Endodermal cell (in vitro differentiated cells): Measurements from ENCODE around the gene SMYD3. TPM values are rescaled to one million over a fixed set of nuclear protein-coding genes. Genes with fewer than 3 reads are reported as not detected.

Experiments
- DNase-seq: peaks from one replicate; pipeline ENCODE4 v3.0.0-alpha.2; 2017
- H3K27ac ChIP-seq: 2 replicates; pipeline ENCODE4 v1.5.1; 2013; ENCODE audit warnings: mild to moderate bottlenecking, low read depth, low read length, moderate library complexity
- H3K27me3 ChIP-seq: 2 replicates; pipeline ENCODE4 v1.6.1; 2013; ENCODE audit warnings: mild to moderate bottlenecking, low read length, moderate library complexity; ENCODE audit not compliant: insufficient read depth, control insufficient read depth, poor library complexity, severe bottlenecking
- H3K36me3 ChIP-seq: 2 replicates; pipeline ENCODE4 v1.7.0; 2013; ENCODE audit warnings: mild to moderate bottlenecking, low read length, moderate library complexity; ENCODE audit not compliant: control insufficient read depth, insufficient read depth
- H3K4me1 ChIP-seq: one replicate; pipeline ENCODE4 v1.7.0; 2013; ENCODE audit warnings: low read length; ENCODE audit not compliant: control insufficient read depth, insufficient read depth
- H3K4me3 ChIP-seq: 2 replicates; pipeline ENCODE4 v1.5.1; 2013; ENCODE audit warnings: mild to moderate bottlenecking, low read length, moderate library complexity
- H3K9ac ChIP-seq: 2 replicates; pipeline ENCODE4 v1.6.1; 2013; ENCODE audit warnings: mild to moderate bottlenecking, low read length, moderate library complexity; ENCODE audit not compliant: poor library complexity, severe bottlenecking; ENCODE audit errors: extremely low read depth
- H3K9me3 ChIP-seq: 2 replicates; pipeline ENCODE4 v1.6.1; 2013; ENCODE audit warnings: mild to moderate bottlenecking, low read length, moderate library complexity; ENCODE audit not compliant: control insufficient read depth
- H3K27ac Mint-ChIP-seq: 2 replicates; pipeline ENCODE4 v1.8.0; 2020; ENCODE audit warnings: mixed read lengths
- H3K27me3 Mint-ChIP-seq: 2 replicates; pipeline ENCODE4 v1.8.0; 2021; ENCODE audit warnings: mild to moderate bottlenecking, mixed read lengths; ENCODE audit not compliant: insufficient read depth
- H3K36me3 Mint-ChIP-seq: 2 replicates; pipeline ENCODE4 v1.8.0; 2020; ENCODE audit warnings: low read depth, mixed read lengths
- H3K4me1 Mint-ChIP-seq: 2 replicates; pipeline ENCODE4 v1.8.0; 2020; ENCODE audit warnings: mixed read lengths
- H3K4me3 Mint-ChIP-seq: 2 replicates; pipeline ENCODE4 v1.8.0; 2020; ENCODE audit warnings: mild to moderate bottlenecking, moderate library complexity, mixed read lengths
- H3K9me3 Mint-ChIP-seq: 2 replicates; pipeline ENCODE4 v1.8.0; 2020; ENCODE audit warnings: mild to moderate bottlenecking, mixed read lengths
- CTCF ChIP-seq: fragments of 200-600 bp; sonication (generic); conservative IDR thresholded peaks from 2 replicates; pipeline ENCODE4 v1.5.0; 2021; ENCODE audit warnings: antibody characterized with exemption, mild to moderate bottlenecking
- WGBS, 2 experiments: methylation state at CpG; one replicate each; pipeline versions ENCODE4 v1.1.5 to v1.1.7; 2013; ENCODE audit warnings: missing lambda C conversion rate in 2 of 2, mixed read lengths in 1 of 2; ENCODE audit not compliant: insufficient coverage in 1 of 2, insufficient read length in 1 of 2; 5-methylcytosine and 5-hydroxymethylcytosine counted together
- total RNA-seq, 2 donors: library from RNA; stranded (reverse); fragmentation: NEBNext Ultra II Directional in 1 of 2; extraction: Animal tissue kit (Norgen Biotek cat#: 25700) in 1 of 2; gene quantifications; 2 replicates in 1 of 2; 3 replicates in 1 of 2; pipeline ENCODE4 v1.2.1, GENCODE V29; 2021

Gene SMYD3
- total RNA-seq, 2 donors from 2014 or later: 32.3 to 45.8 TPM

- 93 to 95% methylated on average over 2 to 7 of the region's 7 CpGs for WGBS, 2 experiments
- TF ChIP-seq CTCF: no peak
- Histone ChIP-seq H3K4me1 (peaks cover 22% of the 10 kb centered on the region), H3K27me3 (no peaks in the 10 kb centered on the region), H3K9ac (no peak overlapping the region), H3K36me3 (no peaks in the 10 kb centered on the region), H3K4me3 (no peak overlapping the region), H3K9me3 (no peaks in the 10 kb centered on the region), H3K27ac (no peak overlapping the region)
- H3K9me3 Mint-ChIP-seq: no peaks in the 10 kb centered on the region
- no peak for DNase-seq
- no peak overlapping the region for H3K27ac Mint-ChIP-seq
- peaks cover 11% of the 10 kb centered on the region for H3K27me3 Mint-ChIP-seq
- H3K4me3 Mint-ChIP-seq: no peak overlapping the region
- H3K36me3 Mint-ChIP-seq: no peaks in the 10 kb centered on the region
- peaks cover 55% of the 10 kb centered on the region for H3K4me1 Mint-ChIP-seq
Measured at GRCh38 chr1:246068619-246069509, 438.2 kb downstream of the SMYD3 start.

- Mint-ChIP-seq H3K9me3 (no peaks in the 10 kb centered on the region), H3K36me3 (no peaks in the 10 kb centered on the region), H3K27me3 (peaks cover 14% of the 10 kb centered on the region), H3K4me3 (no peak overlapping the region), H3K4me1 (peaks cover 58% of the 10 kb centered on the region), H3K27ac (no peak overlapping the region)
- Histone ChIP-seq H3K9me3 (no peaks in the 10 kb centered on the region), H3K4me3 (no peak overlapping the region), H3K27ac (no peak overlapping the region), H3K9ac (no peak overlapping the region), H3K36me3 (no peaks in the 10 kb centered on the region), H3K4me1 (peaks cover 22% of the 10 kb centered on the region), H3K27me3 (no peaks in the 10 kb centered on the region)
- no peak for TF ChIP-seq CTCF
- no peak for DNase-seq
- WGBS, 2 experiments: 74 to 83% methylated on average over 1 to 3 of the region's 3 CpGs
Measured at GRCh38 chr1:246068217-246068512, 438.9 kb downstream of the SMYD3 start.

- peaks cover 61% of the 10 kb centered on the region for H3K4me1 Mint-ChIP-seq
Measured at GRCh38 chr1:246067432-246068216, 439.5 kb downstream of the SMYD3 start.

More at GRCh38 chr1:246067432-246068216, 439.5 kb downstream of the SMYD3 start:
- Histone ChIP-seq H3K9ac (no peak overlapping the region), H3K9me3 (no peaks in the 10 kb centered on the region), H3K4me1 (peaks cover 22% of the 10 kb centered on the region), H3K4me3 (no peak overlapping the region), H3K27me3 (no peaks in the 10 kb centered on the region), H3K36me3 (no peaks in the 10 kb centered on the region), H3K27ac (no peak overlapping the region)
- no peak overlapping the region for H3K27ac Mint-ChIP-seq
- H3K36me3 Mint-ChIP-seq: no peaks in the 10 kb centered on the region
- no peak for TF ChIP-seq CTCF
- DNase-seq: peak; percentile 54
- no peaks in the 10 kb centered on the region for H3K9me3 Mint-ChIP-seq
- WGBS, 2 experiments: 74 to 79% methylated on average over 13 to 17 of the region's 18 CpGs
- H3K4me3 Mint-ChIP-seq: no peak overlapping the region
- H3K27me3 Mint-ChIP-seq: peaks cover 14% of the 10 kb centered on the region
